SK-N-MC (cell line): ENCODE measurements around the gene KLHL29.

Experiments used
- EZH2 ChIP-seq: fragments of 200-600 bp; sonication (generic); IDR thresholded peaks from one replicate; pipeline ENCODE4 v1.6.1; 2017; ENCODE audit warnings: antibody characterized with exemption
- FOXP2 ChIP-seq: optimal IDR thresholded peaks from 2 replicates; pipeline ENCODE3; 2011; ENCODE audit warnings: mild to moderate bottlenecking, moderate library complexity; ENCODE audit not compliant: insufficient read depth; ENCODE audit errors: extremely low read length, control extremely low read depth
- POLR2AphosphoS5 ChIP-seq: IDR thresholded peaks from 2 replicates; pipeline ENCODE4 v1.6.1; 2012; ENCODE audit warnings: mild to moderate bottlenecking, low read depth, low read length, borderline replicate concordance

DNA sequence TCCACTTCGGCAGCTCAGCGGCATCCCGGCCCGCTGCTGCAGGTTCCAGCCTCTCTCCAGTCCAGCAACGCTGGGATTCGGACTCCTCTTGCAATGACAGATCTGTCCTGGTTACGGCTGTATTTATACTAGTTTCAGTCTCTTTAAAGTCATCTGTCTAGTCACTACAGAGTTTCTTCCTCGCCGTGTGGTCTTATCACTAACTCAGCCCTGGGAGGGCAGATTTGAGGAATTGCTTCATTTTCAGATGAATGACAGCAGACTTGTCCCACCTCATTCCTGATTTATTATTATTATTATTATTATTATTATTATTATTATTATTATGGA is 2.2 kb downstream of the KLHL29 start:
- TF ChIP-seq FOXP2 (no peak), POLR2AphosphoS5 (no peak), EZH2 (no peak)
